GM19193 (cell line): ENCODE results near the gene LRSAM1.

Experiments
- POLR2A ChIP-seq: IDR thresholded peaks from 4 replicates; pipeline ENCODE4 v1.6.1; 2011; ENCODE audit not compliant: insufficient read depth, insufficient read length; ENCODE audit errors: extremely low read depth

The LRSAM1 gene

DNA sequence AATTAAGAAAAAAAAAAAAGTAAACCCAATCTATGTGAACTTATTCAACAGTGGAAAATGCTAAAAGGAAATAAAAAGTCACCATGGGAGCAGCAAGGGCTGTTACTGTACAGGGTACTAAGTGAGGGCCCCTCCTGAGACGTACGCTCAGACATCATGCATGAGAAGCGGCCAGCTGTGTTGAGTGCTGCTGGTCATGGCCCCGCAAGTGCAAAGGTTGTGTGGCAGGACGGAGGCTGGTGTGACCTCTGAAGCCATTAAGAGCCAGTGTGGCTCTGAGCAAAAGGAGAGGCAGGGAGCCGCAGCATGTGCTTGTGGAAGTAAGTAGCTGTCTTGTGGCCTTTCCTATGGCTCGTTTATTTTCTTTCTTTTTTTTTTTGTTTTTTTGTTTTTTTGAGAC, 30.3 kb upstream of the LRSAM1 start:
- no peak for TF ChIP-seq POLR2A

DNA sequence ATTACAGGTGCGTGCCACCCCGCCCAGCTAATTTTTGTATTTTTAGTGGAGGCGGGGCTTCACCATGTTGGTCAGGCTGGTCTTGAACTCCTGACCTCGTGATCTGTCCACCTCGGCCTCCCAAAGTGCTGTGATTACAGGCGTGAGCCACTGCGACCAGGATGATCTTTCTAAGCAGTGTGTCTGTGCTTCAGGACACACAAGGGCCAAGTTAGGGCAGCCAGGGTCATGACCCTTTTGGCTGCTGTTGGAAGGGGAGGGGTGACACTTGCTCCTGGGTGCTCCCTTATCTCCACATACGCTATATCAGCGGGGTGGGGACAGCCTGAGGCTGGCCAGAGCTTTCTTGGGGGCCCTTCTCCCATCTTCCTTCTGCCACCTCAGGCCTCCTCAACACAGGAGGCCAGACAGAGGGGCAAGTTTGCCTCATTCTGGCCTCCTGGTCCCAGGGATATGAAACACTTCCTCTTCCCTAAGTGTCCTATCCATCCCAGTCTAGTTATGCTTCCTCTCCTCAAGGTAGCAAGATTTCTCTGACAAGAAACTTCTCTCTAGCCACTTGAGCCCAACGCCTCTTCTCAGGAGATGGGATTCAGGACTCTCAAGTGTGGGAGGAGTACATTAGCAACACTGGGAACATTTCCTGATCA, 29.1 kb upstream of the LRSAM1 start:
- no peak for TF ChIP-seq POLR2A

DNA sequence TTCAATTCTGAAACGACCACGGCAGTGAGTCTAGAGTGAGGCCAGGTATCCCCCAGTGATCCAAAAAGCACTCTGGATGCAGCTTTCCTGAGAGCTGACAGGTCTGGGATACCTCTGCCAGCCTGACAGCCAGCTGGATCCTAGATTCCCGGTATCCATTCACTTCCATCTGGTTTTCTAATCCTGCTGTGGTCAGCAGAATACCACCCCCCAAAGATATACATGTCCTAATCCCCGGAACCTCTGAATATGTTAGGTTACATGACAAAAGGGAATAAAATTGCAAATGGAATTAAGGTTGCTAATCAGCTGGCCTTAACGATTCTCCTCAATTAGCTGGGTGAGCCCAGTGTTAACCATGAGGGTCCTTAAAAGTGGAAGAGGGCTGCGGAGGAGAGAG, 28.5 kb upstream of the LRSAM1 start:
- no peak for TF ChIP-seq POLR2A

DNA sequence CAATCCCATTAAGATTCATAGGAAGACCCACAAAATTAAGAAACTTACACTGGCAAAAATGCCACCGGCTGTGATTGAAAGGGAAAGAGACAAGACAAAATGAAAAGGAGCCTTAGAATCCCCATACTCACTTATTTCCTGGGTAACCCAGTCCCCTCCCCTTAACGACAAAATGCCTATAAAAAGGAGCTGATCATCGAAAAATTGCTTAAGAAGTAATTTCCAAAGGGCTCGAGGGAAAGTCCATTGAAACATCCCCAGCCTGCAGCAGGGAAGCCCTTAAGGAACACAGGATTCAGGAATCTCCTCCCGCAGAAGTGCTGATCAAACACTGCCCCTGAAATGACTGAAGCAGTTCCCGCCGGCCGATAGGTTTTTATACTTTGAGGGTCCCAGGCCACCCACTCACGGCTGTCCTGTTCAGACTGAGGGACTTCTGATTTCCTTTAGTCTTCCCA, 27.8 kb upstream of the LRSAM1 start:
- TF ChIP-seq POLR2A: no peak

DNA sequence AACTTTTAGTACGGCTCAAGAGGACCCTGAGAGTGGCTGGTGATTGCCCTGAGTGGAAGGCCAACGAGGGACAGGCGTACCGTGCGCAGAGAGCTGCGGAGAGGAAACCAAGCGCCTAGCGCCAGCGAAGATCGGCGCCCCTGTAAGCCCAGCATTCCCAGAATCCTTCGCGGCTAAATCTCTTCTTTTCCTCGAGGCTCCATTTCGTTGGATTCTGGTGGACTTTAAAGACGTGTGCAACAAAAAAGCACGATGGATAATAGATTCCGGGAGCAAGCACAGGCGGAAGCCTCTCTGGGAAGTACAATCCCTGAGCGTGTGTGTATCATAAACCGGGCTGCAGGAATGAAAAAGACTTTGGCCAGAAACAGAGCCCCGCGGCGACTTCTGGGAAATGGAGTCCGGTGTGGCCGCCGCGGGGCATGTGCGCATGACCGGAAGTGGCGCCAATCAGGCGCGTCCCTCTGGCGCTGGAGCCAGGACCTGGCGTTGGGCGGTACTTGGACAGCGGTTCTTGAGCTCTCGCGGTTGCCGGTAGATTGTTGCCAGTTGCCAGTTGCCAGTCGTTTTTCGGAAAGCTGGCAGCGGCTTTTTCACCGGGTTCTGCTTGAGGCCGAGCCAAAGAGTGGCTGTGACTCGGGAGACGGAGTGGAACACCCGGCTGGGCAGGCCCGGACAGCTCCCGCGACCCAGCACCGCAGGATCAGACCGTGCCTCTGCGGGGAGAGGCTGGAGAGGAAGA, 27.2 kb upstream of the LRSAM1 start, which contains the start of gene ZNF79:
ZNF79 (plus strand) TSS at position 449 of the 742 bp plus-strand sequence. CDS start 406 bp downstream, outside the sequence.
- TF ChIP-seq POLR2A: peak; percentile 88

DNA sequence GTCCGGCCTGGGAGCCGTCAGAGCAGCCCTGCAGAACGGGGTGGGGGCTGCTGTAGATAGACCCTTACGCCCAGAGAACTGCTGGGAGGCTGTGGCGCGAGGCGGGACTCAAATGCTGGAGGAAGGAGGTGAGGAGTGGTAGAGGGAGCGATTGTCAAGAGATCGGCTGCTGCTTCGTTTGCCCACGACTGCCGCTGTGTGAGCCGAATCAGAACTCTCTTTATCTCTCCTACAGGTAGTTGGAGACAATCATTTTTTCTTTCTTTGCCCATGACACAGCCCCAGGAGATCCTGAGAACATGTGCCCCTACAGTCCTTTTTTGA, 26.7 kb upstream of the LRSAM1 start:
- TF ChIP-seq POLR2A: no peak

DNA sequence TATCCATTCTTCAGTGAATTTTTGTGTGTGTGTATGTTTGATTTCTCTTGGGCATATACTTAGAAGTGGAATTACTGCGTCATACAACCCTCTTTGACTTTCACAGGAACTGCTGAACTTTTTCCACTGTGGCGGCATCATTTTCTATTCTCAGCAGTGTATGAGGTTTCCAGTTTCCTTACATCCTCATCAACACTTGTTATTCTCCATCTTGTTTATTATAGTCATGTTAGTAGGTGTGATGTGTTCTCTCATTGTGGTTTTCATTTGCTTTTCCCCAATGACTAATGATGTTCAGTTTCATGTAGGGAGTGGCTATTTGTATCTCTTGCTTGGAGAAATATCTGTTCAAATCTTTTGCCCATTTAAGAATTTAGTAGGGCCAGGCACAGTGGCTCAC, 24.6 kb upstream of the LRSAM1 start:
- no peak for TF ChIP-seq POLR2A

DNA sequence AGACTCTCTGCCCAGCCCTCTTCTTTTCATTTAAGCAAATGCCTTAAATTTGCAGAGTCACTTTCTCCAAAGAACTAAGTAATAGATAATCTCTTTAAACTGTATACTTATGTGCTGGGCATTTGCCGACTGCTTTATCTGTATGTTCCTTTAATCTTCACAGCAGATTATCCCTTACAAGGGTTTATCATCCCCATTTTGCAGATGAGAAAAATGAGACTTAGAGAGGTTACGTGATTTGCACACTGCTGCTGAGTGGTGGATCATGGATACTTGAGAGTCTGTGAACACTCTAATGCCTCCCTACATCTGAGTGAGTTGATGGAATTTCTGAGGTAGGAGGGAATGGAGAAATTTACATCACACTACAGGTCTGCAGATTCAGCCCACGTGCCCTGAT, 23.0 kb upstream of the LRSAM1 start:
- TF ChIP-seq POLR2A: no peak

DNA sequence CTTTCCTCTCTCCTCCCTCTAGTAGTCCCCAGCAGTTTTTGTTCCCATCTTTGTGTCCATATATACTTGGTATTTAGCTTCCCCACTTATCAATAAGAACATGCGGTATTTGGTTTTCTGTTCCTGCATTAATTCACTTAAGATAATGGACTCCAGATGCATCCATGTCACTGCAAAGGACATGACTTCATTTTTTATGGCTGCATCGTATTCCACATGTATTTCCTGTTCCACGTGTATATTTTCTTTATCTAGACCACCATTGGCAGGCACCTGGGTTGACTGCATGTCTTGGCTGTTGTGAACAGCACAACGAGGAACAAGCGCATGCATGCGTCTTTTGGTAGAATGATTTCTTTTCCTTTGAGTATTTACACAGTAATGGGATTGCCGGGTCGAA, 20.9 kb upstream of the LRSAM1 start:
- TF ChIP-seq POLR2A: no peak

DNA sequence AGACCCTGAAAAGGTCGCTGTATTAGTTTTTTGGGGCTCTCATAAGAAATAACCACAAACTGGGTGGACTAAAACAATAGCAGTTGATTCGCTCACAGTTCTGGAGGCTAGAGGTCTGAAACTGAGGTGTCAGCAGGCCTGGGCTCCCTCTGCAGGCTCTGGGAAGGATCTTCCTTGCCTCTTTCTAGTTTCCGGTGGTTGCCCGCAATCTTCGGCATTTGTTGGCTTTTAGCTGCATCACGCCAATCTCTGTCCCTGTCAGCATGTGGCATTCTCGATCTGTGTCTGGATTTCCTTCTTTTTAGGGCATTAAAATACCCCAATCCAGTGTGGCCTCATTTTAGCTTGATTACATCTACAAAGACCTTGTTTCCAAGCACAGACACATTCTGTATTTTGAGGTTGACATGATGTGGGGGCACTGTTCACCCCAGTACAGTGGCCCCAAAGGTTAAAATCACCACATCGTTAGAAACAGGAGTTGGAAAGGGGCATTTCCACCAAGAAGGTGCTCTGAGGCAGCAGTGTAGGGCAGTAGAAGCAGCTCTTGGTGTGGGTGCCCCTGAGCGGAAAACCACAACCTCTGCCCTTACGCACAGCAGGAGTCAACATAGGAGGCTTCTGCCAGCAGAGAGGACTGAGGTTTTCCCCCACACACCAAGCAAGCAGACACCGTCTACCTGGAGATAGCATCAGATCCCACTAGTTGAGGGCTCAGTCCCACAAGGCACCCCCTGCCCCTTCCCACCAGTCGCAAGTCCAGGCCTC, 13.6 kb upstream of the LRSAM1 start:
- no peak for TF ChIP-seq POLR2A

DNA sequence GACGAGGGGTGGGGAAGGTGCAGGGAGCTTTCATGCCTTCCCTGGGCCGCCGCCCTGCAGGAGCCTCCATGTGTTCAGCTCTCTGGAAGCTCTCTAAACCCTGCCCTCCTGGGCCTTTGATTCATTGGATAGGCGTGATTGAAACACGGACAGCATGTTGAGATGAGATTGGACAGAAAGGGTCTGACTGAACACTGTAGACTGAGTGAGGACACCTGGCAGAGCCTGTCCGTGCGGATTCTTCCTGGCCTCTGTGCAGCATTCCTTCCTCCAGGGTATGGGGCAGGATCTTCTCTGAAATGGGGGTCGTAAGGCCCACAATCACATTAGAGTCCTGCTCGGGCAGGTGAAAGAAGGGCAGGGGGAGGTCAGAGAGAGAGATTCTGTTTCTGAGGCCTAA, 12.9 kb upstream of the LRSAM1 start:
- TF ChIP-seq POLR2A: no peak

DNA sequence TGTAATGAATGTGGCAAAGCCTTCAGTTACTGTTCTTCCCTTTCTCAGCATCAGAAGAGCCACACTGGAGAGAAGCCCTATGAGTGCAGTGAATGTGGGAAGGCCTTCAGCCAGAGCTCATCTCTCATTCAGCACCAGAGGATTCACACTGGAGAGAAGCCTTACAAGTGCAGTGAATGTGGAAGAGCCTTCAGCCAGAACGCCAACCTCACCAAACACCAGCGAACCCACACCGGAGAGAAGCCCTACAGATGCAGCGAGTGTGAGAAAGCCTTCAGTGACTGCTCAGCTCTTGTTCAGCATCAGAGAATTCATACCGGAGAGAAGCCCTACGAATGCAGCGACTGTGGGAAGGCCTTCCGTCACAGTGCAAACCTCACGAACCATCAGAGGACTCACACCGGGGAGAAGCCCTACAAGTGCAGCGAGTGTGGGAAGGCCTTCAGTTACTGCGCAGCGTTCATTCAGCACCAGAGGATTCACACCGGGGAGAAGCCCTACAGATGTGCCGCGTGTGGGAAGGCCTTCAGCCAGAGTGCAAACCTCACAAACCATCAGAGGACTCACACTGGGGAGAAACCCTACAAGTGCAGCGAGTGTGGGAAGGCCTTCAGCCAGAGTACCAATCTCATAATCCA, 6.9 kb upstream of the LRSAM1 start:
- TF ChIP-seq POLR2A: peak; percentile 11

DNA sequence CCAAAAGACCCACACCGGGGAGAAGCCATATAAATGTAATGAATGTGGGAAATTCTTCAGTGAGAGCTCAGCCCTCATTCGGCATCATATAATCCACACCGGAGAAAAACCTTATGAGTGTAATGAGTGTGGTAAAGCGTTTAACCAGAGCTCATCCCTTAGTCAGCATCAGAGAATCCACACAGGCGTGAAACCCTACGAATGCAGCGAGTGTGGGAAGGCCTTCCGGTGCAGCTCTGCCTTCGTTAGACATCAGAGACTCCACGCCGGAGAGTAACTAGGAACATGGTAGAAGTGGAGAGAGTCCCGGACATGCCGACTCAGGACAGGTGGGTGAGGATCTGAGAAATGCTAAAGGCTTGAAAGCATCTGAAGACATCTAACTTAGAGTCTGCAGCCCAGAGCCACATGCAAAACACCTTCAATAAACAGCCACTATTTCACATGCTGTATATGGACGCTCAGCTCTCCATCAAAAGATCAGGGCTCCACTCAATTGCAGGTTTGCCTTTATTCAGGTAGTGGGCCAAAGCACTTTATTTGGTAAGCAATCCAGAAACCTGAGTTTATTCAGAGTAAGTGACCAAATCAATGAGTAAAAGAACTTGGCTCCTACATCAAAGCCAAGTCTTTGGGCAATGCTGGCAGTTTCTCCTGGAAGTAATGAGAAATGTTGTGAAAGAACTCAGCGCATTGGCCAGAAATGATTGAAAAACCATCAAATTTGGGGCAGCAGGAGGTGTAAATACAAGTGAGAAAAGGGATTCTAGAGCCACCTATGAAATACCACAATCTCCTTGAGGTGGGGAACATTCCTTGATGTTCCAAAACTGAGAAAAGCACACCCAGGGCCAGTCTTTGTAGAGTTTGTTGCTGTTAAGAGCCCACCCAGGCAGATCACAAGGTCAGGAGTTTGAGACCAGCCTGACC, 6.1 kb upstream of the LRSAM1 start:
- peak; percentile 37 for TF ChIP-seq POLR2A

DNA sequence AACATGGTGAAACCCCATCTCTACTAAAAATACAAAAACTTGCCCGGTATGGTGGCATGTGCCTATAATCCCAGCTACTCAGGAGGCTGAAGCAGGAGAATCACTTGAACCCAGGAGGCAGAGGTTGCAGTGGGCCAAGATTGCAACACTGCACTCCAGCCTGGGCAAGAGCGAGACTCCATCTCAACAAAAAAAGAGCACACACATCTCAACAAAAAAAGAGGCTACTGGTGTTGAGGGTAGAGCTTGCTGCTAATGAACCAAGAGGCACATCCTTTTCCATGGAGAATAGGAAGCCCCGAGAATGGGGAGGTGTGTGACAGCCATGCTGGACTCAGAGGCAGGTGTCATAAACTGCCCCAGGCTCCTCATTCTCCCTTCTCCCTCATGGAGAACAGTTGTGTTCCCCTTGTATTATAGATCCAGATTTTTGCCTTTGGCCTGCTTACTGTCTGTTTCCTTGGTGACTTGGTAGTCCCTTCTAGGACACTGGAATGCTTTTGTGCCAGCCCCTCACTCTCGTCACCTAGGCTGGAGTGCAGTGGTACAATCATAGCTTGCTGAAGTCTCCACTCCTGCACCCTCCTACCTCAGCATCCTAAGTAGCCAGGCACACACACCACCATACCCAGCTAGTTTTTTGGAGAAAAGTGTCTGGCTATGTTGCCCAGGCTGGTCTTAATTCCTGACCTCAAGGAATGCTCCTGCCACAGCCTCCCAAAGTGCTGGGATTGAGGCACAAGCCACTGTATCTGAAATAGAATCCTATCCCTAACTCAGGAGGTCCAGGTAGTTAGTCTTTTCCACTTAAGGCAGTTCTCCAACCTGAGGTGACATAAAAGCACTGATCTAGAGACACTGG, 5.2 kb upstream of the LRSAM1 start:
- TF ChIP-seq POLR2A: peak; percentile 60
